ENCODE data around the gene FBH1.

The FBH1 gene

DNA sequence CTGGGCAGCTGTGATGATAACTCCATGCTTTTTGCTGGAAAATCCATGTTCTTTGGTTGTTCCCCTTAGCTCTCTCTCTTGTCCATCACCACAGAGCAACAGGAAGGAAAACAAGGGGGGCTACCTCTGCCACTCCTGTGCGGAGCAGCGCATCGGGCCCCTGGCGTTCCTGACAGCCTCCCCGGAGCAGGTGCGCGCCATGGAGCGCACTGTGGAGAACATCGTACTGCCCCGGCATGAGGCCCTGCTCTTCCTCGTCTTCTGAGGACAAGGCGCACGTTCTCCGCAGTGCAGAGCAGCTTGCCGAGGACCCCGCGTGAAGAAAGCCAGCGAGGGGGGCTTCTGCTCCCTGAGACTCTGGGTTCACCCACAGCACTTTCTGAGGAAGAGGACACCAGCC, 47.0 kb downstream of the FBH1 start:
- DNase-seq (ENCODE audit: low read depth) = no peak
- H3K4me3 ChIP-seq (ENCODE audit: low read depth, low read length) = no peak overlapping the region
- TF ChIP-seq POLR2A (IDR thresholded peaks at IDR 0.05; ENCODE audit: extremely low read depth, insufficient read length) = no peak
- no peak for TF ChIP-seq MYC (IDR thresholded peaks at IDR 0.05; ENCODE audit: low read depth, low read length)

DNA sequence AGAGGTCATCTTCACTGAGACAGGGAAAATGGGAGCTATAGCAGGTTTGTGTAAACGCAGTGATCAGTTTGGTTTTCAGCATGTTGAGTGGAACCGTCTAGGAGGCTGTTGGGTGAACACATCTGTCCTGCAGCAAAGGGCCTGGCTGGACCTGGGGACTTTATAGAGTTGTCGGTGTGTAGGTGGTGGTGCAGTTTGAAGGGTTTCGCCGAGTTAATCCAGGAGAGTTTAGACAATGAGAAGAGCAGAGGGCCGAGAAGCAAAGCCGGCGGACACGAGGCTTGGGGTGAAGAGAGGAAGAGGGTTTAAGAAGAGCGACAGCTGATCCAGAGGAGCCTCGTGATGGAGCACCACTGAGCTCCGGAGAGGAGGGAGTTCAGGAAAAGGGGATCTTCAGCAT, 48.2 kb downstream of the FBH1 start:
- no peak overlapping the region for H3K4me3 ChIP-seq (ENCODE audit: low read depth, low read length)
- TF ChIP-seq POLR2A (IDR thresholded peaks at IDR 0.05; ENCODE audit: extremely low read depth, insufficient read length) = no peak
- TF ChIP-seq, protein P1, sequence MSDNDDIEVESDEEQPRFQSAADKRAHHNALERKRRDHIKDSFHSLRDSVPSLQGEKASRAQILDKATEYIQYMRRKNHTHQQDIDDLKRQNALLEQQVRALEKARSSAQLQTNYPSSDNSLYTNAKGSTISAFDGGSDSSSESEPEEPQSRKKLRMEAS (IDR thresholded peaks at IDR 0.05; ENCODE audit: low read depth, low read length) = no peak
- TF ChIP-seq, protein P2, sequence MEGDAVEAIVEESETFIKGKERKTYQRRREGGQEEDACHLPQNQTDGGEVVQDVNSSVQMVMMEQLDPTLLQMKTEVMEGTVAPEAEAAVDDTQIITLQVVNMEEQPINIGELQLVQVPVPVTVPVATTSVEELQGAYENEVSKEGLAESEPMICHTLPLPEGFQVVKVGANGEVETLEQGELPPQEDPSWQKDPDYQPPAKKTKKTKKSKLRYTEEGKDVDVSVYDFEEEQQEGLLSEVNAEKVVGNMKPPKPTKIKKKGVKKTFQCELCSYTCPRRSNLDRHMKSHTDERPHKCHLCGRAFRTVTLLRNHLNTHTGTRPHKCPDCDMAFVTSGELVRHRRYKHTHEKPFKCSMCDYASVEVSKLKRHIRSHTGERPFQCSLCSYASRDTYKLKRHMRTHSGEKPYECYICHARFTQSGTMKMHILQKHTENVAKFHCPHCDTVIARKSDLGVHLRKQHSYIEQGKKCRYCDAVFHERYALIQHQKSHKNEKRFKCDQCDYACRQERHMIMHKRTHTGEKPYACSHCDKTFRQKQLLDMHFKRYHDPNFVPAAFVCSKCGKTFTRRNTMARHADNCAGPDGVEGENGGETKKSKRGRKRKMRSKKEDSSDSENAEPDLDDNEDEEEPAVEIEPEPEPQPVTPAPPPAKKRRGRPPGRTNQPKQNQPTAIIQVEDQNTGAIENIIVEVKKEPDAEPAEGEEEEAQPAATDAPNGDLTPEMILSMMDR (IDR thresholded peaks at IDR 0.05; ENCODE audit: low read depth, low read length) = no peak
- TF ChIP-seq MYC (IDR thresholded peaks at IDR 0.05; ENCODE audit: low read depth, low read length) = no peak
- no peak for DNase-seq (ENCODE audit: low read depth)

DNA sequence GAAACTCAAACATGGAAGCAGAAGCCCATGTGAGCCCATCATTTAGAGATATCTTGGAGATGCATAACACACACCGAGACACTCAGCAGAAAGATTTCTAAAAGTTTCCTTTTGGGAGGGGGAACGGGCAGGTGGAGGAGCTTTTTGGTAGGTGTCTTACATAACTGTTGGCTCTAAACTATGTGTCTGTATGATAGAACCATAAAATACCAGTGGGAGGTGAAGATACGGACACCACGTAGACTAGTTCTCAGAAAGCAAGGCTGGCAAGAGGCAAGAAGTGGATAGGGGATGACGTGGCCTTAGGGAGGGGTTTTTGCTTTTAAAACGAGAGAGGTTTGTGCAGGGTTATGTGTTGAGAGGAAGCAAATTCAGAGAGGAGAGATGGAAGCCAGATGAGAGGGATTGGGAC, 50.8 kb downstream of the FBH1 start:
- TF ChIP-seq, protein P2 (IDR thresholded peaks at IDR 0.05; ENCODE audit: low read depth, low read length) = no peak
- no peak for TF ChIP-seq POLR2A (IDR thresholded peaks at IDR 0.05; ENCODE audit: extremely low read depth, insufficient read length)
- TF ChIP-seq, protein P1 (IDR thresholded peaks at IDR 0.05; ENCODE audit: low read depth, low read length) = no peak
- no peak for TF ChIP-seq MYC (IDR thresholded peaks at IDR 0.05; ENCODE audit: low read depth, low read length)
- DNase-seq (ENCODE audit: low read depth) = no peak
- H3K4me3 ChIP-seq (ENCODE audit: low read depth, low read length) = no peak overlapping the region

DNA sequence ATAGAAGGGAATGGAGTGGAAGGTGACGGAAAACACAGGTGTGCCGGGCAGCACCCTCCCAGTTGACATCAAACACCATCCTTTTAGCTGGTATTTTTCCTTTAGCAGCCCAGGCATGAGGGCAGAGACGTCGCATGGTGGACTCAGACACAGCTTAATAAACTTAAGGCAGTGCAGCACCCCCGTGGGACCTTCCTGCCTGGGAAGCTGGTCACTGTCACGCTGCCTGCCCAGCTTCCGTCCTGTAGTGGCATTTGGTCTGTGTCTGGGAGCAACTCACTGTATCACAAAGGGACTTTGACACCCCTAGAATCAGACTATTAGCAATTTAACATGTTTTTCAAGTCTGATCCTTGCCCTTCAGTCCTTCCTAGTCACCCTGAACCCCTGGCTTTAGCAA, 51.5 kb downstream of the FBH1 start:
- no peak for TF ChIP-seq MYC (IDR thresholded peaks at IDR 0.05; ENCODE audit: low read depth, low read length)
- TF ChIP-seq, protein P1 (IDR thresholded peaks at IDR 0.05; ENCODE audit: low read depth, low read length) = no peak
- no peak for TF ChIP-seq POLR2A (IDR thresholded peaks at IDR 0.05; ENCODE audit: extremely low read depth, insufficient read length)
- TF ChIP-seq, protein P2 (IDR thresholded peaks at IDR 0.05; ENCODE audit: low read depth, low read length) = no peak
- no peak overlapping the region for H3K4me3 ChIP-seq (ENCODE audit: low read depth, low read length)
- no peak for DNase-seq (ENCODE audit: low read depth)

DNA sequence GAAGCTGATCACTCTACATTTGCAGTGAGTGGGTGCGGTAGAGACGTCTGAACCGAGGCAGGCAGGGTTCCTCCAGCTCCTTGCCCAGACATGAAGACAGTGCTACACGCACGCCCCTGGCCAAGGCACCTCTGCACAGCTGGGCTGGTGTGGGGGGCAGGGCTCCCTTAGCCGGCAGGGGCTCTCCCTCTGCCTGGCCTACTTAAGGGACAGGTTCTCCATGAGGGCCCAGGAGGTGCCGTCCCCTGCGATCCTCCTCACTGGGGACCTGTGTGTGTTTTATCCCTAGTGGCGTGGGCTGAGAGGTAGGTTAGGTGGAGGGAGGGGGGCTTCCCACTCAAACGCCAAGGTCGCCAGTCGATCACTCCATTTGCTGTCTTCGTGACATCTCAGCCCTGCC, 52.0 kb downstream of the FBH1 start:
- no peak overlapping the region for H3K4me3 ChIP-seq (ENCODE audit: low read depth, low read length)
- DNase-seq (ENCODE audit: low read depth) = no peak
- no peak for TF ChIP-seq POLR2A (IDR thresholded peaks at IDR 0.05; ENCODE audit: extremely low read depth, insufficient read length)

DNA sequence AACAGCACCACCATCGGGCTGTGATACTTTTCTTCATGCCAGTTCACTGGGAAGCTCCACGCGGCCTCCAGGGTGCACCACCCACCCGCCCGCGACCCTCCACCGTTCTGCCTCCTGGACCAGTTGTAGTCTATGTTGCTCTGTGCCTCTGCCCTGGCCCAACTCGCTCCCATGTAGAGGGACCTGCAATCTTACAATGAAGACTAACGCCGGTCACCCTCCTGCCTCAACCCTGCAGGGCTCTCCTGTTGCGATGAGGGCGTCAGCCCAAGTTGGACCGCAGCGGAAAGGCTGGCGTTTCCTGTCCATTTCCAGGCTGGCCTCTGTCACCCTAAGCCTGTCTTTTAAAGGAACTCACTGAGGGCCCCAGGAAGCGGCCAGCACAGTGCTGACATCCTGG, 52.4 kb downstream of the FBH1 start:
- H3K4me3 ChIP-seq (ENCODE audit: low read depth, low read length) = no peak overlapping the region
- no peak for DNase-seq (ENCODE audit: low read depth)
- TF ChIP-seq, protein P1 (IDR thresholded peaks at IDR 0.05; ENCODE audit: low read depth, low read length) = no peak

DNA sequence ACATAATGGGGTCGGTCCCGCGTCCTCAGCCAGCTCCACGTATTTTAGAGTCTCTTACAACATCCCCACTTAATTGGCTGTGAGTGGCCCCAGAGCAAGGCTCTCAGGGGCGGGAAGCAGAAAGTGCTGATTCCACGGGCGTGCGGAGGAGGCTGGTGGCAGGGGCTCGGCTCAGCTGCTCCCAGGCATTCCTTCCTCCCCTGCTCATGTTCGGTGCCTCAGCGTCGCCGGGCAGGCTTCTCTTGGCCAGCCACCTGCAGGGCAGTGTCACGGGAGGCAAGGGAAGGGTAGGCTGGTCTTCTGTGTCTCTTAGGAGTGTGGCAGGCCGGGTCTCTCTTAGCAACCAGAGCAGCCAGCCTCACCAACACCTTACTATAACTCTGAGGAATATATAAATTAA, 53.5 kb downstream of the FBH1 start:
- no peak overlapping the region for H3K4me3 ChIP-seq (ENCODE audit: low read depth, low read length)
- TF ChIP-seq, protein P2 (IDR thresholded peaks at IDR 0.05; ENCODE audit: low read depth, low read length) = no peak
- no peak for TF ChIP-seq POLR2A (IDR thresholded peaks at IDR 0.05; ENCODE audit: extremely low read depth, insufficient read length)
- TF ChIP-seq, protein P1 (IDR thresholded peaks at IDR 0.05; ENCODE audit: low read depth, low read length) = no peak
- no peak for TF ChIP-seq MYC (IDR thresholded peaks at IDR 0.05; ENCODE audit: low read depth, low read length)
- DNase-seq (ENCODE audit: low read depth) = no peak

All from NB4 (cell line).